NB4 (cell line): ENCODE results near the gene MAN1A2.

Source experiments
- DNase-seq: peaks from one replicate; pipeline ENCODE4 v3.0.0; 2010; ENCODE audit warnings: low read depth
- H3K4me3 ChIP-seq: one replicate; pipeline ENCODE4 v1.5.1; 2011; ENCODE audit warnings: mild to moderate bottlenecking, low read depth, low read length, moderate library complexity
- CTCF ChIP-seq: IDR thresholded peaks from one replicate; pipeline ENCODE4 v1.5.1; 2012; ENCODE audit warnings: low read depth, low read length
- MAX ChIP-seq: IDR thresholded peaks from 2 replicates; pipeline ENCODE4 v1.6.1; 2011; ENCODE audit warnings: low read depth, low read length
- MYC ChIP-seq: IDR thresholded peaks from 2 replicates; pipeline ENCODE4 v1.6.1; 2011; ENCODE audit warnings: low read depth, low read length
- POLR2A ChIP-seq: IDR thresholded peaks from 2 replicates; pipeline ENCODE4 v1.6.1; 2011; ENCODE audit warnings: mild to moderate bottlenecking; ENCODE audit not compliant: insufficient read length; ENCODE audit errors: extremely low read depth

The MAN1A2 gene

DNA sequence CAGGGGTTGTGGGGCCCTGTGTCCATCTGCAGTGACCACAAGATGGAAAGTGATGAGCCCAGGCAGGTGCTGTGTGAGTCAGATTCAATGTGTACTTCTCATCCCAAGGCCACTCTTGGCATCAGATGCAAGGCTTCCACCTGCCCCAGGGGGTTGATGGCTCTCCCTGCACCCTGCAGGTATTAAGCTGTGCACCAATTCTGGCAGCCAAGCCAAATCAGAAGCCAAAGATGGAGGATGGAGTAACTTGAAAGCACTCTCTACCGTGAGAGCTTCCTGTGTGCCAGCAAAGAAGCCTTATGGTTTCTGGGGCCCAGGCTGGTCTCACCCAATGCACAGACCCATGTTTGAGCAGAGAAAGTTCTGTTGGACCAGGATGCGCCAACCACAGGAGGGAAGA lies 194.3 kb downstream of the MAN1A2 start:
- H3K4me3 ChIP-seq = no peak overlapping the region
- TF ChIP-seq CTCF (no peak), POLR2A (no peak), MAX (no peak)
- no peak for DNase-seq

DNA sequence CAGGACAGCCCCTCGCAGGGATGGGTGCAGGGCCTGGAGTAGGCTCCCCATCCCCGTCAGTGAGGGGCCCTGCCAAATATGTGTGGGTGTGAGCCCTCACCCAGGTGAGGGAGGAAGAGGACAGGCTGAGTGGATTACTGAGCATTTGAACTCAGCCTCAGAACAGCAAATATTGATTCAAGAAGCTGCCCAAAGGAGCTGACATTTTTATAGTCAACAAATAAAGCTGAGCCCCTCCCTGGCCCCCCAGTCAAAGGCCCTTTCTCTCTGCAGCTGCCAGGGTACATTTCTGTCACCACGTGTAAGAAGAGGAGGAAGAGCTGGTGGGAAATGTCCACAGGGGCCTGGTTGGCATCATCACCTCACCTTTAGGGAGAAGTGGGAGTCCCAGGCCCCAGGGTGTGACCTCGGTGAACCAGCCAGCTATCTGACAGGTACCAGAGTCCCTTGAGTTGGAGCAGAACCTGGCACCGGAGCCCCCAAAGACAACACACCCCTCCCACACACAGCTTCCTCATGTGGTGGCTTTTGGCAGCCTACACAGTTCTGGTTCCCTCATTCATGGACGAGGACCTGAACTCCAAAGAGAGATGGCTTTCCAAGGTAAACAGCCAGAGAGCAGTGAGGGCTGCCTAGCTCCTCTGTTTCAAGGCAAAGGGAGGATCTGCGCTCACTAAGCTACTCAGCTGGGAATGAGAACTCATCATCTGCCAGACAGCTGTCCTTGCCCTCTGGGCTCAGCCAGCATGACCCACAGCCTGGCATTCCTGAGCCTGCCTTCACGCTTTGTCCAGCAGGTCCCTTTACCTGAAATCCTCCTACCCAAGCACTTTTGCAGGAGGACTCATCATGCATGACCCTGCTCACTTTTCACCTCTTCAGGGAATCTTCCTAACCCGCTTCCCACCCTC lies 195.6 kb downstream of the MAN1A2 start:
- H3K4me3 ChIP-seq = no peak overlapping the region
- TF ChIP-seq CTCF (no peak), POLR2A (no peak)
- DNase-seq = no peak

GRCh38 chr1:117563492-117563875 lies 196.2 kb downstream of the MAN1A2 start:
- no peak for DNase-seq
- TF ChIP-seq CTCF = no peak
- TF ChIP-seq MAX = no peak
- no peak for TF ChIP-seq MYC
- no peak for TF ChIP-seq POLR2A
- no peak overlapping the region for H3K4me3 ChIP-seq

- no peak for TF ChIP-seq POLR2A
- TF ChIP-seq MAX = no peak
- TF ChIP-seq CTCF = no peak
- no peak for TF ChIP-seq MYC
- no peak overlapping the region for H3K4me3 ChIP-seq
- DNase-seq = peak; percentile 64
Observed at GRCh38 chr1:117564227-117565075, 197.2 kb downstream of the MAN1A2 start.

DNA sequence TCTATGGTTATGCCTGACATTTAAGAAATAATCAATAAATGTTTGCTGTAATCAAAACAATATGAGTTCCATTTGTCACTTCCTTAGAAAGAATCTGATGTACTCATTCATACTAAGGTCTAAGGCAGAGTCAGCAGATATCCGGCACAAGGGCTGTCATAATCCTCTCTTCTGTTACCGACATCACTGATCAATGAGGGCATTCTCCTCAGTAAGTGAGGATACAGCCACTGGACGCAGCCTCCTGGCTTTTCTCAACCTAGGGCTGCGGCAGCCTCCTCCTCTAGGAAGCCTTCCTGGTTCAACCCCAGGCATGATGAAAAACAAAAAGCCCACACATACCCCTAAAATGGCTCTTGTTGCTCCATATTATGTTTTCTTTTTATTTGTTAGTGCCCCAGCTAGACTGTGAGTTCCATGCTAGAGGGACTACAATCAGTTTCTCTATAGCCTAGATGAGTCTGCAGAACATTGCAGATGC lies 197.9 kb downstream of the MAN1A2 start:
- DNase-seq = no peak
- H3K4me3 ChIP-seq = no peak overlapping the region
- TF ChIP-seq CTCF (no peak), MYC (no peak), POLR2A (no peak), MAX (no peak)
